GM12878 (cell line): ENCODE results near the gene DLX5. TPM values are rescaled to one million over a fixed set of nuclear protein-coding genes. Genes with fewer than 3 reads are reported as not detected.

ENCODE experiments used
- ATAC-seq: fragments of 200-7000 bp; cut with Tn5 transposase; 3 replicates; pipeline ENCODE4 v1.9.1; 2020; ENCODE audit warnings: mild to moderate bottlenecking, moderate library complexity
- BruUV-seq: library from RNA; stranded (reverse); fragments of 400-500 nt; replicated peaks from 2 replicates; lab custom pipeline; 2021; lab: Mats Ljungman, UMichigan
- CTCF ChIA-PET: fragments of 300-600 bp; sonication (Branson Sonifier 250); formaldehyde crosslinking; extraction: SDS; loops from one replicate; lab custom pipeline; 2021; ENCODE audit warnings: inconsistent platforms; lab: Yijun Ruan, JAX
- POLR2A ChIA-PET: fragments of 350-600 bp; formaldehyde crosslinking; extraction: SDS; loops from one replicate; lab custom pipeline; 2021; ENCODE audit warnings: inconsistent platforms; lab: Charles Lee
- RAD21 ChIA-PET: fragments of 300-600 bp; sonication (Branson Sonifier 250); formaldehyde crosslinking; loops from one replicate; lab custom pipeline; 2023; ENCODE audit warnings: antibody characterized with exemption; ENCODE audit not compliant: unreplicated experiment; lab: Charles Lee
- SMC1A ChIA-PET: fragments of 300-600 bp; sonication (Branson Sonifier 250); formaldehyde crosslinking; loops from one replicate; lab custom pipeline; 2023; ENCODE audit not compliant: unreplicated experiment, uncharacterized antibody; lab: Charles Lee
- DNase-seq: peaks from one replicate; pipeline ENCODE4 v3.0.0-alpha.2; 2011; ENCODE audit warnings: low read depth, low spot score
- FAIRE-seq: peaks from 3 replicates; lab custom pipeline; 2011; peaks lifted over from hg19 to GRCh38; lab: Jason Lieb, UNC
- H2AFZ ChIP-seq: 2 replicates; pipeline ENCODE4 v1.6.0; 2011; ENCODE audit warnings: low read depth, low read length, control low read depth; ENCODE audit not compliant: control insufficient read depth
- H3K27ac ChIP-seq: 2 replicates; pipeline ENCODE4 v1.5.1; 2011; ENCODE audit warnings: control low read depth; ENCODE audit not compliant: control insufficient read depth, insufficient read depth
- H3K27me3 ChIP-seq, 2 experiments: replicated peaks in 1 of 2; 2 replicates each; pipeline versions ENCODE4 v1.6.0 to v1.6.1; 2011; ENCODE audit warnings: low read length in 1 of 2; ENCODE audit not compliant: control insufficient read depth in 2 of 2, insufficient read depth in 2 of 2
- H3K36me3 ChIP-seq, 2 experiments: 2 replicates each; pipeline ENCODE4 v1.5.1; 2011; ENCODE audit warnings: low read length in 1 of 2; ENCODE audit not compliant: control insufficient read depth in 2 of 2, insufficient read depth in 2 of 2
- H3K4me1 ChIP-seq: 2 replicates; pipeline ENCODE4 v1.6.1; 2011; ENCODE audit warnings: mild to moderate bottlenecking, low read length, moderate library complexity, mixed read lengths; ENCODE audit not compliant: control insufficient read depth, insufficient read depth
- H3K4me2 ChIP-seq: 2 replicates; pipeline ENCODE4 v1.6.0; 2011; ENCODE audit warnings: control low read depth; ENCODE audit not compliant: control insufficient read depth, insufficient read depth
- H3K4me3 ChIP-seq: fragments of 200-600 bp; sonication (generic); 2 replicates; pipeline ENCODE4 v1.5.1; 2016
- H3K79me2 ChIP-seq: 2 replicates; pipeline ENCODE4 v1.6.0; 2011; ENCODE audit warnings: low read length; ENCODE audit not compliant: control insufficient read depth, insufficient read depth
- H3K9ac ChIP-seq: 2 replicates; pipeline ENCODE4 v1.8.0; 2011; ENCODE audit warnings: low read length, control low read depth, mixed read lengths; ENCODE audit not compliant: control insufficient read depth, insufficient read depth
- H3K9me3 ChIP-seq: replicated peaks from 3 replicates; pipeline ENCODE4 v1.5.1; 2011; ENCODE audit warnings: mild to moderate bottlenecking, low read length; ENCODE audit not compliant: control insufficient read depth, insufficient read depth
- H4K20me1 ChIP-seq: 2 replicates; pipeline ENCODE4 v1.6.0; 2011; ENCODE audit not compliant: control insufficient read depth, insufficient read depth
- BCL11A ChIP-seq: IDR thresholded peaks from 2 replicates; pipeline ENCODE4 v1.6.1; 2011; ENCODE audit warnings: low read depth, low read length
- CEBPB ChIP-seq, 2 experiments: fragments of 150-350 bp in 1 of 2; IDR thresholded peaks; 2 replicates each; pipeline ENCODE4 v1.6.1; 2012 to 2014; ENCODE audit warnings: low read depth in 2 of 2, low read length in 2 of 2, borderline replicate concordance in 1 of 2, inconsistent platforms in 1 of 2
- CHD1 ChIP-seq: IDR thresholded peaks from 2 replicates; pipeline ENCODE4 v1.6.1; 2012; ENCODE audit warnings: low read depth, low read length, improper control_type of control experiment
- EP300 ChIP-seq, 2 experiments: fragments of 150-350 bp in 1 of 2; IDR thresholded peaks; 2 replicates each; pipeline ENCODE4 v1.6.1; 2011 to 2012; ENCODE audit warnings: low read depth in 2 of 2, low read length in 2 of 2, borderline replicate concordance in 1 of 2, improper control_type of control experiment in 1 of 2, inconsistent platforms in 1 of 2; ENCODE audit not compliant: control insufficient read depth in 1 of 2
- MTA3 ChIP-seq: IDR thresholded peaks from 2 replicates; pipeline ENCODE4 v1.6.1; 2012; ENCODE audit warnings: low read length, inconsistent platforms, borderline replicate concordance
- MXI1 ChIP-seq: fragments of 150-350 bp; IDR thresholded peaks from 2 replicates; pipeline ENCODE4 v1.6.1; 2011; ENCODE audit warnings: low read depth, mild to moderate bottlenecking, inconsistent platforms, low read length, improper control_type of control experiment
- POLR2A ChIP-seq: IDR thresholded peaks from 2 replicates; pipeline ENCODE4 v1.6.1; 2011; ENCODE audit warnings: low read depth, mild to moderate bottlenecking, low read length
- TBL1XR1 ChIP-seq: IDR thresholded peaks from 2 replicates; pipeline ENCODE4 v1.6.1; 2012; ENCODE audit warnings: low read depth, low read length, improper control_type of control experiment
- WGBS: methylation state at CpG from one replicate; pipeline ENCODE4 v1.1.6; 2016; ENCODE audit warnings: low lambda C conversion rate; ENCODE audit not compliant: insufficient replicate concordance, insufficient coverage; ENCODE audit errors: missing lambda C conversion rate; 5-methylcytosine and 5-hydroxymethylcytosine counted together
- in situ Hi-C: fragments of 300-500 bp; cut with MboI; formaldehyde crosslinking; loops from 9 replicates; pipeline ENCODE4 v1.14.3; 2018; ENCODE audit warnings: mixed read lengths
- intact Hi-C: fragments of 100-400 bp; cut with micrococcal nuclease; formaldehyde crosslinking; loops from one replicate; pipeline ENCODE4 v1.14.2; 2022; ENCODE audit not compliant: unreplicated experiment
- polyA plus RNA-seq, 11 experiments: library from polyadenylated mRNA; depleted of rRNA in 4 of 11; unstranded in 6 of 11; stranded (reverse) in 5 of 11; fragments of >200 nt; fragmentation: Nextera tagmentation in 4 of 11; fragmentation: Illumina TruSeq in 1 of 11; extraction: Ambion mirVana in 4 of 11; extraction: Trizol in 1 of 11; gene quantifications; 1 replicate in 1 of 11; 2 replicates in 10 of 11; pipeline versions ENCODE4 v1.2.1 to v1.2.3, GENCODE V29; 2011 to 2016; ENCODE audit warnings: inconsistent platforms in 2 of 11, missing spikeins in 2 of 11, low read depth in 1 of 11
- total RNA-seq, 4 experiments: library from RNA; depleted of rRNA in 3 of 4; stranded (reverse); fragments of >200 nt in 3 of 4; fragmentation: Illumina TruSeq in 1 of 4; extraction: Trizol in 1 of 4; gene quantifications; 2 replicates each; pipeline versions ENCODE4 v1.2.1 to v1.2.3, GENCODE V29; 2013 to 2021
- TF ChIP-seq, protein P1 (sequence below): fragments of 450-650 bp; IDR thresholded peaks from 2 replicates; pipeline ENCODE4 v1.6.1; 2016; ENCODE audit warnings: mild to moderate bottlenecking
- TF ChIP-seq, protein P2 (sequence below): IDR thresholded peaks from 2 replicates; pipeline ENCODE4 v1.6.1; 2011; ENCODE audit warnings: borderline replicate concordance, low read depth, mild to moderate bottlenecking, moderate library complexity, low read length; ENCODE audit not compliant: insufficient read depth, poor library complexity, severe bottlenecking
- TF ChIP-seq, protein P3 (sequence below): fragments of 450-650 bp; IDR thresholded peaks from 2 replicates; pipeline ENCODE4 v1.6.1; 2017; ENCODE audit warnings: low read depth, mild to moderate bottlenecking, moderate library complexity

DLX5 gene
- total and polyA plus RNA-seq, 10 of the 15 experiments (the other 5 are each of a cell fraction or from before 2014, with no cell fraction given): not detected

DNA sequence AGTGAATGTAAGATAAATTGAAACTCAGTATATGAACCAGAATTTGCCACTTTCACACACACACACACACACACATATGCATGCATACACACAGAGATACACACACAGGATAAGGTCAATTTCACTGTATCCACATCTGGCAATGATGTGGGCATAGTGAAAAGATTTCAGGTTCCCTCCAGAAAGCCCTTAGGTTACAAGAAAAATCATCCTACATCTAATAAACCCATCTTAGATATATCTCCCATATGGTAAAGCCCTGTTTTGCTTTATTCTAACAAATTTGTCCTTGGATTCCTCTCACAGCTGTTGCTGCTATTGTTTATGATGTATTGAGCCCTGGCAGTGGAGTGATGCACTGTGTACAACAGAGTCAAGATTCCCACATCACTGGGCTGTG, 47.2 kb downstream of the DLX5 start (continued):
- TF ChIP-seq EP300 (IDR thresholded peaks at IDR 0.05; ENCODE audit: borderline replicate concordance in 1 of 2, control insufficient read depth in 1 of 2, low read depth in 2 of 2, low read length in 2 of 2): no peak
- TF ChIP-seq MXI1: no peak
- TF ChIP-seq, protein P1, sequence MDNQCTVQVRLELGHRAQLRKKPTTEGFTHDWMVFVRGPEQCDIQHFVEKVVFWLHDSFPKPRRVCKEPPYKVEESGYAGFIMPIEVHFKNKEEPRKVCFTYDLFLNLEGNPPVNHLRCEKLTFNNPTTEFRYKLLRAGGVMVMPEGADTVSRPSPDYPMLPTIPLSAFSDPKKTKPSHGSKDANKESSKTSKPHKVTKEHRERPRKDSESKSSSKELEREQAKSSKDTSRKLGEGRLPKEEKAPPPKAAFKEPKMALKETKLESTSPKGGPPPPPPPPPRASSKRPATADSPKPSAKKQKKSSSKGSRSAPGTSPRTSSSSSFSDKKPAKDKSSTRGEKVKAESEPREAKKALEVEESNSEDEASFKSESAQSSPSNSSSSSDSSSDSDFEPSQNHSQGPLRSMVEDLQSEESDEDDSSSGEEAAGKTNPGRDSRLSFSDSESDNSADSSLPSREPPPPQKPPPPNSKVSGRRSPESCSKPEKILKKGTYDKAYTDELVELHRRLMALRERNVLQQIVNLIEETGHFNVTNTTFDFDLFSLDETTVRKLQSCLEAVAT: no peak
- no peak for TF ChIP-seq CEBPB (IDR thresholded peaks at IDR 0.05; ENCODE audit: borderline replicate concordance in 1 of 2, low read depth in 2 of 2, low read length in 2 of 2)
- TF ChIP-seq, all 136 proteins: peak for 0

DNA sequence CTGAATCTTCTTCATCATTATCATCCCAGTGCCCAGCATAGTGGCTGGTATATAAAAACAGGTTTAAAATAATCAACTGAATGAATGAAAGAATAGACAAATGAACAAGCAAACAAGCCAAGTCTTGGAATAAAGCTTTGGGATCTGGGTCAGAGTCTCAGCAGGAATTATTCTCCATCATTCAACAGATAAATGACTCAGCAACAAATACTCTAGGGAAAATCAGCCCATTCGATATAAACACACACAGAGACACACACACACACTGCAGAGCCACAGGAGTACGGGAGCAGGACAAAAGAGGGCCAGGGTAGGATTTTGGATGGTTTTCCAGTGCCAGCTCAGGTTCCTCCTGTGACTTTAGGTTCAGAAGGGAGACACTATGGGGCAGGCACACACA, 48.5 kb downstream of the DLX5 start:
- ChIA-PET RAD21 (no interaction called here), POLR2A (interaction anchor here (0.6 kb wide), 1 partner anchor 18 kb away, joined by 5 read pairs; no protein-coding TSS in a partner anchor), CTCF (no interaction called here), SMC1A (no interaction called here)
- no peak for FAIRE-seq
- no peaks in the 10 kb centered on the region for H3K9me3 ChIP-seq
- H3K36me3 ChIP-seq: no peaks in the 10 kb centered on the region
- H2AFZ ChIP-seq: no peak overlapping the region
- no TSS peak for BruUV-seq
- TF ChIP-seq TBL1XR1: no peak
- no peak for TF ChIP-seq CHD1
- TF ChIP-seq, protein P2, sequence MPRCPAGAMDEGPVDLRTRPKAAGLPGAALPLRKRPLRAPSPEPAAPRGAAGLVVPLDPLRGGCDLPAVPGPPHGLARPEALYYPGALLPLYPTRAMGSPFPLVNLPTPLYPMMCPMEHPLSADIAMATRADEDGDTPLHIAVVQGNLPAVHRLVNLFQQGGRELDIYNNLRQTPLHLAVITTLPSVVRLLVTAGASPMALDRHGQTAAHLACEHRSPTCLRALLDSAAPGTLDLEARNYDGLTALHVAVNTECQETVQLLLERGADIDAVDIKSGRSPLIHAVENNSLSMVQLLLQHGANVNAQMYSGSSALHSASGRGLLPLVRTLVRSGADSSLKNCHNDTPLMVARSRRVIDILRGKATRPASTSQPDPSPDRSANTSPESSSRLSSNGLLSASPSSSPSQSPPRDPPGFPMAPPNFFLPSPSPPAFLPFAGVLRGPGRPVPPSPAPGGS: no peak
- no peak for TF ChIP-seq MTA3
- TF ChIP-seq POLR2A: no peak
- no peak for TF ChIP-seq BCL11A
- TF ChIP-seq, protein P3, sequence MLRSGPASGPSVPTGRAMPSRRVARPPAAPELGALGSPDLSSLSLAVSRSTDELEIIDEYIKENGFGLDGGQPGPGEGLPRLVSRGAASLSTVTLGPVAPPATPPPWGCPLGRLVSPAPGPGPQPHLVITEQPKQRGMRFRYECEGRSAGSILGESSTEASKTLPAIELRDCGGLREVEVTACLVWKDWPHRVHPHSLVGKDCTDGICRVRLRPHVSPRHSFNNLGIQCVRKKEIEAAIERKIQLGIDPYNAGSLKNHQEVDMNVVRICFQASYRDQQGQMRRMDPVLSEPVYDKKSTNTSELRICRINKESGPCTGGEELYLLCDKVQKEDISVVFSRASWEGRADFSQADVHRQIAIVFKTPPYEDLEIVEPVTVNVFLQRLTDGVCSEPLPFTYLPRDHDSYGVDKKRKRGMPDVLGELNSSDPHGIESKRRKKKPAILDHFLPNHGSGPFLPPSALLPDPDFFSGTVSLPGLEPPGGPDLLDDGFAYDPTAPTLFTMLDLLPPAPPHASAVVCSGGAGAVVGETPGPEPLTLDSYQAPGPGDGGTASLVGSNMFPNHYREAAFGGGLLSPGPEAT: no peak
- no peak overlapping the region for H3K27ac ChIP-seq
- intact Hi-C loops: no loop called here
- WGBS: 0% methylated on average over 2 of the region's 2 CpGs
- no peak overlapping the region for H3K4me2 ChIP-seq
- in situ Hi-C loops: no loop called here
- H3K79me2 ChIP-seq: no peaks in the 10 kb centered on the region
- H3K9ac ChIP-seq: no peak overlapping the region
- no peaks in the 10 kb centered on the region for H3K27me3 ChIP-seq
- H3K4me1 ChIP-seq: no peaks in the 10 kb centered on the region
- DNase-seq: no peak
- no peak overlapping the region for H3K4me3 ChIP-seq
- no peaks in the 10 kb centered on the region for H4K20me1 ChIP-seq
- ATAC-seq: no peak
